GM19035 (cell line): ENCODE measurements around the gene NGEF.
A peak's percentile ranks its signal among the peaks of the same experiment; 100 is the strongest.
"Not testable (repeated sequence)": the region's sequence is repeated elsewhere in the genome, so short reads cannot be mapped to it uniquely, and the experiment has no call there.

Source experiments
- ATAC-seq: cut with Tn5 transposase; IDR thresholded peaks from one replicate; pipeline ENCODE4 v1.9.1; 2021; ENCODE audit not compliant: unreplicated experiment

The NGEF gene

GRCh38 chr2:233013027-233013461 lies at the start of gene NGEF:
Gene NGEF, minus strand, starts transcription at chr2:233013256. Its CDS starts 38,366 bp downstream, at chr2:232974890.
- no peak for ATAC-seq

- ATAC-seq: no peak
Observed at GRCh38 chr2:233062451-233062850, 49.4 kb upstream of the NGEF start.

- ATAC-seq: peak; percentile 39
Observed at GRCh38 chr2:233061591-233062450, 48.8 kb upstream of the NGEF start.

- ATAC-seq: peak; percentile 20
Observed at GRCh38 chr2:233060980-233061590, 48.0 kb upstream of the NGEF start.

- no peak for ATAC-seq
Observed at GRCh38 chr2:233060501-233060979, 47.5 kb upstream of the NGEF start.

GRCh38 chr2:233059797-233060500 lies 46.9 kb upstream of the NGEF start, which contains the start of gene INPP5D:
Gene INPP5D, plus strand, starts transcription at chr2:233060342. Its CDS starts 137 bp downstream, at chr2:233060479.
- ATAC-seq: peak; percentile 50

- no peak for ATAC-seq
Observed at GRCh38 chr2:233059547-233059796, 46.4 kb upstream of the NGEF start.

- ATAC-seq: no peak
Observed at GRCh38 chr2:233058717-233059546, 45.9 kb upstream of the NGEF start.

- no peak for ATAC-seq
Observed at GRCh38 chr2:233056961-233057605, 44.0 kb upstream of the NGEF start.

GRCh38 chr2:233055362-233055761 lies 42.3 kb upstream of the NGEF start:
- no peak for ATAC-seq

GRCh38 chr2:233053928-233054784 lies 41.1 kb upstream of the NGEF start:
- ATAC-seq: no peak

GRCh38 chr2:233052517-233052916 lies 39.5 kb upstream of the NGEF start:
- not testable (repeated sequence) for ATAC-seq

GRCh38 chr2:233051241-233052149 lies 38.4 kb upstream of the NGEF start:
- ATAC-seq: no peak

GRCh38 chr2:233049194-233049761 lies 36.2 kb upstream of the NGEF start:
- ATAC-seq: no peak

- ATAC-seq: no peak
Observed at GRCh38 chr2:233048569-233049193, 35.6 kb upstream of the NGEF start.

- ATAC-seq: no peak
Observed at GRCh38 chr2:233047667-233048066, 34.6 kb upstream of the NGEF start.

- no peak for ATAC-seq
Observed at GRCh38 chr2:233047206-233047605, 34.1 kb upstream of the NGEF start.
